DMS153 treated with DMSO at 0.1 percent for 48 hours (cell line): ENCODE data around the gene AVL9.
"Not testable (repeated sequence)": the region's sequence is repeated elsewhere in the genome, so short reads cannot be mapped to it uniquely, and the experiment has no call there.

Experiments
- DNase-seq: peaks from one replicate; lab custom pipeline; 2025; ENCODE audit not compliant: unreplicated experiment; lab: John Stamatoyannopoulos, UW

Gene AVL9

GRCh38 chr7:32494946-32495297, 367 bp upstream of the AVL9 start:
- DNase-seq: no peak

- DNase-seq: peak; percentile 33
Observed at GRCh38 chr7:32496052-32496813, 944 bp downstream of the AVL9 start.

- DNase-seq: not testable (repeated sequence)
Observed at GRCh38 chr7:32499755-32500154, 4.5 kb downstream of the AVL9 start.

- DNase-seq: not testable (repeated sequence)
Observed at GRCh38 chr7:32500216-32500615, 4.9 kb downstream of the AVL9 start.

GRCh38 chr7:32500922-32501341, 5.6 kb downstream of the AVL9 start:
- DNase-seq: no peak

GRCh38 chr7:32501522-32501921, 6.2 kb downstream of the AVL9 start:
- no peak for DNase-seq

- DNase-seq: no peak
Observed at GRCh38 chr7:32502728-32503127, 7.4 kb downstream of the AVL9 start.

GRCh38 chr7:32506266-32507054, 11.2 kb downstream of the AVL9 start:
- no peak for DNase-seq

GRCh38 chr7:32507414-32507813, 12.1 kb downstream of the AVL9 start:
- no peak for DNase-seq

GRCh38 chr7:32511791-32512190, 16.5 kb downstream of the AVL9 start:
- no peak for DNase-seq

- DNase-seq: no peak
Observed at GRCh38 chr7:32513210-32513609, 17.9 kb downstream of the AVL9 start.

- DNase-seq: no peak
Observed at GRCh38 chr7:32515890-32516550, 20.7 kb downstream of the AVL9 start.

GRCh38 chr7:32516551-32517100, 21.3 kb downstream of the AVL9 start:
- DNase-seq: no peak

GRCh38 chr7:32518534-32519140, 23.3 kb downstream of the AVL9 start:
- peak; percentile 4 for DNase-seq

GRCh38 chr7:32519763-32520162, 24.5 kb downstream of the AVL9 start:
- DNase-seq: no peak

- no peak for DNase-seq
Observed at GRCh38 chr7:32522746-32523530, 27.6 kb downstream of the AVL9 start.

GRCh38 chr7:32524631-32525030, 29.3 kb downstream of the AVL9 start:
- DNase-seq: no peak

- no peak for DNase-seq
Observed at GRCh38 chr7:32525839-32526238, 30.6 kb downstream of the AVL9 start.

GRCh38 chr7:32531402-32531801, 36.1 kb downstream of the AVL9 start:
- DNase-seq: no peak

- no peak for DNase-seq
Observed at GRCh38 chr7:32532086-32532485, 36.8 kb downstream of the AVL9 start.
